Measurements from ENCODE around the gene SLC38A1. TPM values are rescaled to one million over a fixed set of nuclear protein-coding genes. Genes with fewer than 3 reads are reported as not detected.
A peak's percentile ranks its signal among the peaks of the same experiment; 100 is the strongest.

The SLC38A1 gene
- total RNA-seq, 3 donors from 2014 or later, result 7.8 to 219 (median 101) TPM

- peak overlapping the region; percentile 13 to 64 for H3K27ac ChIP-seq
These were observed 47.4 kb downstream of the SLC38A1 start for GRCh38 chr12:46221255-46222128.

GRCh38 chr12:46219877-46220655 is 48.8 kb downstream of the SLC38A1 start:
- intact Hi-C loops (cut with DNase I; ENCODE audit: low total_unique reads), result no loop called here
- H3K4me1 ChIP-seq, result peaks cover 0 to 6% of the 10 kb centered on the region in 2 donors
- no peak overlapping the region for H3K4me3 ChIP-seq
- no peaks in the 10 kb centered on the region for H3K9me3 ChIP-seq
- no peaks in the 10 kb centered on the region for H3K27me3 ChIP-seq
- no peaks in the 10 kb centered on the region for H3K36me3 ChIP-seq
- DNase-seq (ENCODE audit: low spot score in 2 of 2), result no peak
- TF ChIP-seq POLR2A (IDR thresholded peaks at IDR 0.05), result no peak
- no peak for TF ChIP-seq CTCF (IDR thresholded peaks at IDR 0.05)
- TF ChIP-seq POLR2AphosphoS5 (IDR thresholded peaks at IDR 0.05), result no peak
- H3K27ac ChIP-seq, result peak overlapping the region; percentile 53 to 73

More at GRCh38 chr12:46221255-46222128, 47.4 kb downstream of the SLC38A1 start:
- DNase-seq (ENCODE audit: low spot score in 2 of 2), result no peak
- no peaks in the 10 kb centered on the region for H3K9me3 ChIP-seq
- no peaks in the 10 kb centered on the region for H3K36me3 ChIP-seq
- peaks cover 0 to 6% of the 10 kb centered on the region in 2 donors for H3K4me1 ChIP-seq
- TF ChIP-seq POLR2AphosphoS5 (IDR thresholded peaks at IDR 0.05), result no peak
- H3K4me3 ChIP-seq, result no peak overlapping the region
- H3K27me3 ChIP-seq, result no peaks in the 10 kb centered on the region
- intact Hi-C loops (cut with DNase I; ENCODE audit: low total_unique reads), result no loop called here

- Histone ChIP-seq H3K36me3 (no peaks in the 10 kb centered on the region), H3K4me3 (no peak overlapping the region), H3K27me3 (no peaks in the 10 kb centered on the region), H3K9me3 (no peaks in the 10 kb centered on the region), H3K4me1 (peaks cover 0 to 6% of the 10 kb centered on the region in 2 donors), H3K27ac (peak overlapping the region; percentile 65 to 73)
- DNase-seq (ENCODE audit: low spot score in 2 of 2), result no peak
- intact Hi-C loops (cut with DNase I; ENCODE audit: low total_unique reads), result no loop called here
- TF ChIP-seq CTCF (IDR thresholded peaks at IDR 0.05), result no peak
- no peak for TF ChIP-seq POLR2A (IDR thresholded peaks at IDR 0.05)
- no peak for TF ChIP-seq POLR2AphosphoS5 (IDR thresholded peaks at IDR 0.05)
These were observed 49.5 kb downstream of the SLC38A1 start for GRCh38 chr12:46219132-46219876.

- Histone ChIP-seq H3K9me3 (no peaks in the 10 kb centered on the region), H3K27me3 (no peaks in the 10 kb centered on the region), H3K36me3 (no peaks in the 10 kb centered on the region), H3K27ac (peak overlapping the region; percentile 61 to 65), H3K4me3 (no peak overlapping the region), H3K4me1 (peaks cover 0 to 6% of the 10 kb centered on the region in 2 donors)
- no peak for DNase-seq (ENCODE audit: low spot score in 2 of 2)
- TF ChIP-seq CTCF (IDR thresholded peaks at IDR 0.05) (no peak), POLR2AphosphoS5 (IDR thresholded peaks at IDR 0.05) (no peak), POLR2A (IDR thresholded peaks at IDR 0.05) (no peak)
- intact Hi-C loops (cut with DNase I; ENCODE audit: low total_unique reads), result no loop called here
These were observed 50.3 kb downstream of the SLC38A1 start for GRCh38 chr12:46218322-46219095.
